Liver (tissue), 3 donors: ENCODE data around the gene PARD3.

ENCODE experiments used
- EGR1 ChIP-seq, 2 donors: IDR thresholded peaks; 2 replicates each; pipeline ENCODE4 v1.6.1; 2016 to 2018; ENCODE audit warnings: antibody characterized with exemption in 2 of 2, low read depth in 2 of 2
- FOXA1 ChIP-seq: IDR thresholded peaks from 2 replicates; pipeline ENCODE4 v1.6.1; 2016; ENCODE audit warnings: antibody characterized with exemption
- GABPA ChIP-seq, 2 donors: IDR thresholded peaks in 1 of 2; conservative IDR thresholded peaks in 1 of 2; 2 replicates each; pipeline ENCODE4 v1.6.1; 2016; ENCODE audit warnings: antibody characterized with exemption in 2 of 2, mild to moderate bottlenecking in 1 of 2, moderate library complexity in 1 of 2
- JUND ChIP-seq, 2 donors: IDR thresholded peaks; 2 replicates each; pipeline ENCODE4 v1.6.1; 2016; ENCODE audit warnings: antibody characterized with exemption in 2 of 2
- RAD21 ChIP-seq, 2 donors: IDR thresholded peaks; 2 replicates each; pipeline ENCODE4 v1.6.1; 2016; ENCODE audit warnings: antibody characterized with exemption in 2 of 2, mild to moderate bottlenecking in 2 of 2
- RXRA ChIP-seq, 2 donors: IDR thresholded peaks; 2 replicates each; pipeline ENCODE4 v1.6.1; 2017 to 2018; ENCODE audit warnings: antibody characterized with exemption in 2 of 2, mild to moderate bottlenecking in 1 of 2
- TAF1 ChIP-seq: conservative IDR thresholded peaks from 2 replicates; pipeline ENCODE4 v1.6.1; 2016; ENCODE audit warnings: antibody characterized with exemption, mild to moderate bottlenecking
- TF ChIP-seq, protein P1 (sequence below): fragments of 150-350 bp; IDR thresholded peaks from 2 replicates; pipeline ENCODE4 v1.5.1; 2017; ENCODE audit warnings: improper control_type of control experiment, low read depth, low read length; ENCODE audit not compliant: missing input control
- TF ChIP-seq, protein P2 (sequence below): IDR thresholded peaks from 2 replicates; pipeline ENCODE4 v1.6.1; 2016; ENCODE audit warnings: antibody characterized with exemption
- TF ChIP-seq, protein P3 (sequence below): IDR thresholded peaks from 2 replicates; pipeline ENCODE4 v1.6.1; 2016; ENCODE audit warnings: antibody characterized with exemption
- donor health status: healthy.
- donor health status: healthy.

DNA sequence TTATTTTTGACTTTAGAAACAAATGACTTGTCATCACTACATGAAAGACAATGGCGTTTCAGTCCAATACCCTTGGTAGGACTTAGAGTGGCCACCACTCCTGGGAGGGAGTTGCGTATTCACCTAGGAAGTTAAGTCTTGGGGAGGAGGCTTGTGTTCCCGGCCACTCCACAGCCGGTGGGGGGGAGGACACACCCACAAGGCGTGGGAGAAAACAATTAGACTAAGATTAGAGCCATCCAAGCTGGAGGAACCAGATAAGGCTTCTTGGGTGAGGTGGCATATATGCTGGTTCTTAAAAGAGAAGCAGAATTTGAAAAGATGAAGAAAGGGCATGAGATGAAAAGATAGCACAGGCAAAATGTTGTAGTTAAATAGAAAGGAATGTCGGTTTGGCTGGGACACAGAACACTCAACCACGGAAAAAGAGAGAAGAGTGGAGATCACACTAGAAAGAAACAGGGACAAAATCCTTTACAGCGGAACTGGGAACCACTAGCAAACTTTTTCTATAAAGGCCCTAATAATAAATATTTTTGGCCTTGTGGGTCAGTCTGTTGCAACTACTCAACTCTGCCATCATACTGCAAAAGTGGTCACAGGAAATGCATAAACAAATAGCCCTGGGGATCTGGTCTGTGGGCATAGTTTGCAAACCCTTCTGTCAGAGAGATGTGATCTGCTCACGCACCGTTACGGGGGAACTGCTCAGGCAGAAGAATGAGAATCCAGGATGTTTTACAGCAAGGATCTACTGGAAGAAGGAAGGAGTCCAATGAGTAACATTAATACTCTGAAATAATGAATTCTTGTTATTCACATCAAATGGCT lies 651.8 kb downstream of the PARD3 start:
- no peak for TF ChIP-seq GABPA (IDR thresholded peaks at IDR 0.05 in 1 of 2, conservative IDR thresholded peaks at IDR 0.05 in 1 of 2)
- TF ChIP-seq, protein P1, sequence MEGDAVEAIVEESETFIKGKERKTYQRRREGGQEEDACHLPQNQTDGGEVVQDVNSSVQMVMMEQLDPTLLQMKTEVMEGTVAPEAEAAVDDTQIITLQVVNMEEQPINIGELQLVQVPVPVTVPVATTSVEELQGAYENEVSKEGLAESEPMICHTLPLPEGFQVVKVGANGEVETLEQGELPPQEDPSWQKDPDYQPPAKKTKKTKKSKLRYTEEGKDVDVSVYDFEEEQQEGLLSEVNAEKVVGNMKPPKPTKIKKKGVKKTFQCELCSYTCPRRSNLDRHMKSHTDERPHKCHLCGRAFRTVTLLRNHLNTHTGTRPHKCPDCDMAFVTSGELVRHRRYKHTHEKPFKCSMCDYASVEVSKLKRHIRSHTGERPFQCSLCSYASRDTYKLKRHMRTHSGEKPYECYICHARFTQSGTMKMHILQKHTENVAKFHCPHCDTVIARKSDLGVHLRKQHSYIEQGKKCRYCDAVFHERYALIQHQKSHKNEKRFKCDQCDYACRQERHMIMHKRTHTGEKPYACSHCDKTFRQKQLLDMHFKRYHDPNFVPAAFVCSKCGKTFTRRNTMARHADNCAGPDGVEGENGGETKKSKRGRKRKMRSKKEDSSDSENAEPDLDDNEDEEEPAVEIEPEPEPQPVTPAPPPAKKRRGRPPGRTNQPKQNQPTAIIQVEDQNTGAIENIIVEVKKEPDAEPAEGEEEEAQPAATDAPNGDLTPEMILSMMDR = no peak
- TF ChIP-seq, protein P2, sequence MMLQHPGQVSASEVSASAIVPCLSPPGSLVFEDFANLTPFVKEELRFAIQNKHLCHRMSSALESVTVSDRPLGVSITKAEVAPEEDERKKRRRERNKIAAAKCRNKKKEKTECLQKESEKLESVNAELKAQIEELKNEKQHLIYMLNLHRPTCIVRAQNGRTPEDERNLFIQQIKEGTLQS = no peak
- no peak for TF ChIP-seq JUND (IDR thresholded peaks at IDR 0.05)
- TF ChIP-seq RAD21 (IDR thresholded peaks at IDR 0.05) = no peak
- TF ChIP-seq, protein P3, sequence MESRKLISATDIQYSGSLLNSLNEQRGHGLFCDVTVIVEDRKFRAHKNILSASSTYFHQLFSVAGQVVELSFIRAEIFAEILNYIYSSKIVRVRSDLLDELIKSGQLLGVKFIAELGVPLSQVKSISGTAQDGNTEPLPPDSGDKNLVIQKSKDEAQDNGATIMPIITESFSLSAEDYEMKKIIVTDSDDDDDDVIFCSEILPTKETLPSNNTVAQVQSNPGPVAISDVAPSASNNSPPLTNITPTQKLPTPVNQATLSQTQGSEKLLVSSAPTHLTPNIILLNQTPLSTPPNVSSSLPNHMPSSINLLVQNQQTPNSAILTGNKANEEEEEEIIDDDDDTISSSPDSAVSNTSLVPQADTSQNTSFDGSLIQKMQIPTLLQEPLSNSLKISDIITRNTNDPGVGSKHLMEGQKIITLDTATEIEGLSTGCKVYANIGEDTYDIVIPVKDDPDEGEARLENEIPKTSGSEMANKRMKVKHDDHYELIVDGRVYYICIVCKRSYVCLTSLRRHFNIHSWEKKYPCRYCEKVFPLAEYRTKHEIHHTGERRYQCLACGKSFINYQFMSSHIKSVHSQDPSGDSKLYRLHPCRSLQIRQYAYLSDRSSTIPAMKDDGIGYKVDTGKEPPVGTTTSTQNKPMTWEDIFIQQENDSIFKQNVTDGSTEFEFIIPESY = no peak
- TF ChIP-seq EGR1 (IDR thresholded peaks at IDR 0.05; ENCODE audit: low read depth in 2 of 2) = no peak
- no peak for TF ChIP-seq RXRA (IDR thresholded peaks at IDR 0.05)
- TF ChIP-seq TAF1 = no peak
- no peak for TF ChIP-seq FOXA1
